Suprapubic skin (tissue), 4 donors: Measurements from ENCODE around the gene TNS1.

Source experiments
- CTCF ChIP-seq, 2 donors: fragments of 200-600 bp in 1 of 2; fragments of 450-650 bp in 1 of 2; sonication (generic) in 1 of 2; IDR thresholded peaks; one replicate each; pipeline ENCODE4 v1.5.1; 2016 to 2019; ENCODE audit warnings: antibody characterized with exemption in 2 of 2, mild to moderate bottlenecking in 1 of 2, moderate library complexity in 1 of 2
- EP300 ChIP-seq: sonication (generic); formaldehyde crosslinking; IDR thresholded peaks from one replicate; pipeline ENCODE4 v1.6.1; 2017; ENCODE audit warnings: antibody characterized with exemption
- POLR2A ChIP-seq, 2 donors: fragments of 450-650 bp; IDR thresholded peaks; one replicate each; pipeline ENCODE4 v1.6.1; 2017; ENCODE audit warnings: antibody characterized with exemption in 2 of 2, mild to moderate bottlenecking in 2 of 2, moderate library complexity in 2 of 2
- POLR2AphosphoS5 ChIP-seq, 3 donors: sonication (generic); formaldehyde crosslinking; IDR thresholded peaks; one replicate each; pipeline ENCODE4 v1.6.1; 2017; ENCODE audit warnings: antibody characterized with exemption in 3 of 3

GRCh38 chr2:217870528-217871011 lies 132.2 kb downstream of the TNS1 start:
- no peak for TF ChIP-seq CTCF (IDR thresholded peaks at IDR 0.05)
- no peak for TF ChIP-seq POLR2A (IDR thresholded peaks at IDR 0.05)
- no peak for TF ChIP-seq POLR2AphosphoS5 (IDR thresholded peaks at IDR 0.05)
- no peak for TF ChIP-seq EP300
